HG03457 (cell line): Measurements from ENCODE around the gene TMEM147.

Experiments
- ATAC-seq: cut with Tn5 transposase; IDR thresholded peaks from one replicate; pipeline ENCODE4 v1.9.1; 2021; ENCODE audit warnings: moderate number of reproducible peaks; ENCODE audit not compliant: unreplicated experiment

The TMEM147 gene, protein sequence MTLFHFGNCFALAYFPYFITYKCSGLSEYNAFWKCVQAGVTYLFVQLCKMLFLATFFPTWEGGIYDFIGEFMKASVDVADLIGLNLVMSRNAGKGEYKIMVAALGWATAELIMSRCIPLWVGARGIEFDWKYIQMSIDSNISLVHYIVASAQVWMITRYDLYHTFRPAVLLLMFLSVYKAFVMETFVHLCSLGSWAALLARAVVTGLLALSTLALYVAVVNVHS

GRCh38 chr19:35545001-35545854 is at the start of gene TMEM147:
TSS of gene TMEM147 (plus strand) at chr19:35545626. CDS start at chr19:35545740, 114 bp downstream.
- ATAC-seq = peak; percentile 59

DNA sequence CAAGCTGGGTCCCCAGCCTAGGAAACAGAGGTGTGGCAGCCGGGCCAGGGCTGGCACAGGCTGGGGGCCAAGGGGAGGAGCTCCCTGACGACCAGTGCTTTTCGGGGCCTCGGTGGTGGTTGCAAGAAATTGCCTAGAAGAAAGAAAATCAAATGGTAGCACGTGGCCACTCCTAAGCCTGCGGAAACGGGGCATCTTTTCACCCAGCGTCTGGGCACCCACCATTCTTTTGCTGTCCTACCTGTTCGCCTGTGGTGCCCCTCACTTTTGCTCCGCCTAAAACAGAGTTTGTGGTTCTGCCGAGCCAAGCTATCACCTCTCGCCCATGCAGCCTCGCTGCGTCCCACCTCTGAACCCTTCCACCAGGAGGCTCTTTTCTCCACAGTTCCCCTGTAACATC is 48.0 kb upstream of the TMEM147 start:
- ATAC-seq = no peak

- no peak for ATAC-seq
Observed at GRCh38 chr19:35498220-35498619, 47.2 kb upstream of the TMEM147 start.

- no peak for ATAC-seq
Observed at GRCh38 chr19:35498984-35499527, 46.4 kb upstream of the TMEM147 start.

DNA sequence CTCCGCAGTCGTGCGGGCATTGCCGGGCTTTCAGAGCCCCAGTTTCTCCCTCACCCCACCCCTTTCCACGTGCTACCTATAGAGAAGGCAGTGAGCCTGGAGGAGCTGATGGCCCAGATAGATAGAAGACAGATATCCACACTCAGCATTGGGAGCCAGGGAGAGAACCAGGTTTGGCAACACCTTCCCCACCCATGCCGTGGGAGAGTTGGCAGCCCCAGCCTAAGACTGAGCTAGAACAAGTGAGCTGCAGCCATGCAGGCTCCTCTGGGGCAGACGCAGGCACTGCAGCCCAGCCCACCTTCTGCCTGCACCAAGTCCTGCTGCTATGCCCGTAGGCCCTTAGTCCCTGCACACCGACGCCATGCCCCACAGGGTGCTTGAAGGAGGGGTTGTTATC is 44.8 kb upstream of the TMEM147 start:
- ATAC-seq = no peak

GRCh38 chr19:35501684-35502083 is 43.7 kb upstream of the TMEM147 start:
- no peak for ATAC-seq

- no peak for ATAC-seq
Observed at GRCh38 chr19:35502751-35503150, 42.7 kb upstream of the TMEM147 start.

GRCh38 chr19:35506011-35506410 is 39.4 kb upstream of the TMEM147 start:
- ATAC-seq = no peak

DNA sequence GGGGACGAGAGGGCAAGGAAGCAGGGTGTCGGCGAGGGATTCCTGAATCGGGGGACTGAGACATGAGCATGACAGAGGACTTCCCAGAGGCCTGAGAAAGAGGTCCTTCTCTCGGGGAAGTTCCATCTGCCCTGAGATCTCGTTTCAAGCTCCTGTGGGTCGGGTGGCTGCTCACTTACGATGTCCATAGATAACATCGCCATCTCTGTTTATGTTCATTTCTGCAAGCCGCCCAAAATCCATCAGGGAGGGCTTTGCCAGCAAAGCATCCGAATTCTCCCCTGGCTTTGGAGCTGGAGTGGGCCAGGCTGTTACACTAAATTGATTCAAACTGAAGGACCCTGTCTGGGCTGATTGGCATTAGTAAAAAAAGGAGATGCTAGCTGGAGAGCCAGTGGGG is 37.9 kb upstream of the TMEM147 start:
- no peak for ATAC-seq

DNA sequence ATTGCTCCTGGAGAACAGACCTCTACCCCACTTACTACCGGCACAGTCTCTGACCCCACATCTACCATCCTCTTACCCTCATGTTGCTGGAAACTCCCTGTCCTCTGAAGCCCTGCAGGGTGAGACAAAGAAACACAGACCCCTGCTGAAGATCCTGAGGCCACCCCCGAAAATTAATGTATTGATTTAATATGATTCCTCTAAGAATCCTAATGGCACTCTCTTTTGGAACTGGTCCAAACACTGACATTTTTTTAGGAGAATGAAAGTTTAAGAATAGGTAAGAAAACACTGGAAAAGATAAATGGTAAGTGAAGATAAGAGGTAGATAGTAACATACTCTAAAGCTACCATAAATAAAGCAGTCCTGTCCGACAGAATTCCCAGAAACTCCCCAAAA is 37.3 kb upstream of the TMEM147 start:
- ATAC-seq = no peak

DNA sequence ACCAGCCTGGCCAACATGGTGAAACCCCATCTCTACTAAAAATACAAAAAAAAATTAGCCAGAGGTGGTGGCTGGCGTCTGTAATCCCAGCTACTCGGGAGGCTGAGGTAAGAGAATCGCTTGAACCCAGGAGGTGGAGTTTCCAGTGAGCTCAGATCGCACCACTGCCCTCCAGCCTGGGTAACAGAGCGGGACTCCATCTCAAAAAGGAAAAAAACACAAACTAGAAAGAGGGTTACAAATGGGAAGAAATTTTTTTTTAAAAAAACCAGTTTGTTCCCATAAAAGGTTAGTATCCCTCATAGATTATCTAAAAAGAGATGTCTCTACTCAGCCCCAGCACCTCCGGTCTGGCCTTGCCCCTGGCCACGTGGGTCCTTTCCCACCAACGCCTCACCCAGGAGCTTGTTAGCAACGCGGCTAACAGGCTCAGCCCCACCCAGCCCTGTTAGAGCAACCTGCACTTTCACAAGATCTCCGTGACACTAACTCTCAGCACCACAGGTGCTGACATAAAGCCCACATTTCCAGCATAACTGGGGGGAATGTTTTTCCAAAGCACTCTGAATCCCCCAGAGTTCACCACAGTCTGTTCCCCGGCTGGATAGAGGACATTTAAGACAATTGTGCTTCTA is 36.3 kb upstream of the TMEM147 start:
- ATAC-seq = no peak

DNA sequence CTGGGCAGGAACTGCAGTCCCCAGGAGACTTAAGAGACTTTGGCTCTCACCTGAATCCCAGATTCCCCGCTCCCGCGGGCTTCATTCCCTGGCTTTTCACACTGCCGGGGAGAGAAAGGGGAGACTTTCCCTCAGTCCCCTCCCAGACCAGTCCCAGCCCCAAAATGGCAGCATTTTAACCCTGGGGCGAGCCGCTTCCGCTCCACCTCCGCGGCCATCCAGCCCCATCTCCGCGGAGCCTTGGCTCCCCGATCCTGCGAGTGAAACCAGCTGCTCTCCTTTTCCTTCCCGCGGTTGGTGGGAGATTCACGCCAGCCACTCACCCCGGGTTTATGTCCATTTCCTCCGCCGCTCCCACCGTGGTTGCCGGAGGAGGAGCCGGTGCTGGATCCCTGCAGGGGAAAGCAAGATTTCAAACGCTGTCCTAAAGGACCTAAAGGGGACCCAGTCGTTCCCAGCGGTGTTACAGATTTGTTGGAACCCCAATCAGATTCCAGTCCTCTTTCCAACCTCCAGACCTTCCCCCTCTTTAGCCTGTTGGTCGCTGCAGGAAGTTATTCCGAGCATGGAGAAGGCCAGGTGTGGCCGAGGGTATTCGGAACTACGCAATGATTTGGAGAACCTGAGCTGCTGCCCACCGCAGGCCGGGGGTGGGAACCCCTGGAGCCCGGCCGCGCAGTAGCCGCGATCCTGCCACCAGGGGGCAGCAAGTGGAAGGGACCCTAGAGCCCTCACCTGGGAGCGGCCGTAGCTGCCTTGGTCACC is 35.4 kb upstream of the TMEM147 start:
- no peak for ATAC-seq

GRCh38 chr19:35510626-35510964 is 34.8 kb upstream of the TMEM147 start:
- ATAC-seq = no peak

DNA sequence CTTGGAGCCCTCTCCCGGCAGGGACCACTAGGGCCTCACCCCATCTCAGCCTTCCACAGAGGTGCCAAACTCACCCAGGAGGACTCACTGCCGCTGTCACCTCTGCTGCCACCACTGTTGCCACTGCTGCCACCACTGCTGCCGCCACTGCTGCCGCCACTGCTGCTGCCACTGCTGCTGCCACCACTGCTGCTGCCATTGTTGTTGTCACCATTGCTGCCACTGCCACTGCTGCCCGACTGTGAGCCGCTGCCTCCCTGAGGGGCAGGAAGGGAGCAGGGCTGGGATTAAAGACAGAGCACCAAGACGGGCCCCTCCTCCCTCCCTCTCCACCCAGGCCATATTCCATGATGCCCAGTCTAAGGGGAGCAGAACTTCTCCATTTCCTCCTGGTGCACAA is 34.1 kb upstream of the TMEM147 start:
- ATAC-seq = no peak

GRCh38 chr19:35512831-35513627 is 32.4 kb upstream of the TMEM147 start:
- ATAC-seq = no peak

DNA sequence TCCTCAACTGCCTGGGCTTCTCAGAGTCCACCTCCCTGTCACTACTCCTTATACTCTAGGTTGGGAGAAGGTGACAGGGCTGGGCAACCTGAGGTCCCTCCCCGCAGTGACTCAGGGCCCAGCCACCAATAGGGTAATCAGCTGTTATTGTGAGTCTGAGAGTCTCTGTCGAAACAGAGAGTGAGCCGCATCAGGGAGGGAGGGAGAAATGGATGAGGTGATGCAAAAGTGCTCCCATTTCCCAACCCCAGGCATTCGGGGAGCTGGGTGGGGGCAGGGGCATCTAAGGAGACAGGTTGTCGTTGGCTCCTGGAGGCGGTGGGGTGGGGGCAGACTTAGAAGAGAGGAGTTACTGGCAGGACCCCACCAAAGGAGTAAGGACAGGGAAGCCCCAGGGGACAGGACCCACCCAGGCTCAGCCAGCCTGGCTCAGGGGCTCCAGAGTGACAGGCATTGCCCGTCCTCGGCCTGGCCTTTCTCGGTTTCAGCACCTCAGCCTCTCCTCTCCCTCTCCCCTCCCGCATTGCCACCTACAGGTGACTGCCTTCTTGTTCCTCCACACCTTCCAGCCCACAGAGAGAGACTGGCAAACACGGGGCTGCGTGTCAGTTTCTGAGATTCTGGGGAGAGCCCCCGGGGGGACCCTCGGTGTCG is 31.7 kb upstream of the TMEM147 start, which contains the start of gene DMKN:
TSS of gene DMKN (minus strand) at position 22 of the 654 bp plus-strand sequence. CDS start 174 bp downstream, outside the sequence.
- no peak for ATAC-seq

DNA sequence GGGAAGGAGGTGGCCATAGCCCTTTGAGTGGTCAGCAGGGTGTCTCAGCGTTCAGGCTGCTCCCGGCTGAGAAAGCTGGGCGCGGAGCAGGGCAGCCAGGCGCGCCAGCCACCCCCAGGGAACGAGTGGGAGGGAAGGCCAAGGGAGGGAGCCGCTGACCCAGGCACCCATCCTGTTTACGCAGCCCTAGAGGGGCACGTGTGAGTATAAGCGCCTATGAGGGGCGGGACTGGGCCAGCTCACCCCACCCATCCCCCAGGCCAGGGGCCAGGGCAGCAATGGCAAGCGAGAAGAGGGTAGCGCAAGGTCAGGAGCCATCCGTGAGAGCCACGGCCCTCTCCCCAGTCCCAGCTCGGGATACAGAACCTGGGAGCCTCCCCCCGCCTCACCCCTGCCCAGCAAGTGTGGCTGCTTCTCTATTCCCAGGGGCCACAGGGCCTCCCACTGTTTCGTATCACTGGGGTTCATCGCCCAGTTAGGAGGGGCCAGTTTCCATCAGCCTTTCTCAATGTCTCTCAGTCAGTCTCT is 31.1 kb upstream of the TMEM147 start:
- ATAC-seq = no peak

- ATAC-seq = no peak
Observed at GRCh38 chr19:35516310-35516709, 29.1 kb upstream of the TMEM147 start.

DNA sequence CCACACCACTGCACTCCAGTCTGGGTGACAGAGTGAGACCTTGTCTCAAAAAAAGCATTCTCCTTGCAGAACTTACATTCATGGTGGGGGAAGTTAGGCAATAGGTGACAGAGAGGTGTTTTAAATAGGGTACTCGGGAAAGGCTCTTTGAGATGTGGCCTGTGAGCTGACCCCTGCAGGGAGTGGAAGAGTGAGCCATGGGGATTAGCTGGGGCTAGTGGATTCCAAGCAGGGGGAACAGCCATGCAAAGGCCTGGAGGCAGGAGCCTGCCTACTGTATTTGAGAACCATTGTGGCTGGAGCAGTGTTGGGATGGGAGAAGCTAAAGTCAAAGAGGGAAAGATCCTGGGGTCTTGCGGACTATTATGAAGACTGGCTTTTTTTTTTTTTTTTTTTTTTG is 28.1 kb upstream of the TMEM147 start:
- no peak for ATAC-seq
